Measurements from ENCODE around the gene MYPOP. TPM values are rescaled to one million over a fixed set of nuclear protein-coding genes. Genes with fewer than 3 reads are reported as not detected.

The MYPOP gene
- total and polyA plus RNA-seq, 9 of the 15 experiments (the other 6 are each of a cell fraction or from before 2014, with no cell fraction given): 0.32 to 7.6 (median 1.6) TPM

DNA sequence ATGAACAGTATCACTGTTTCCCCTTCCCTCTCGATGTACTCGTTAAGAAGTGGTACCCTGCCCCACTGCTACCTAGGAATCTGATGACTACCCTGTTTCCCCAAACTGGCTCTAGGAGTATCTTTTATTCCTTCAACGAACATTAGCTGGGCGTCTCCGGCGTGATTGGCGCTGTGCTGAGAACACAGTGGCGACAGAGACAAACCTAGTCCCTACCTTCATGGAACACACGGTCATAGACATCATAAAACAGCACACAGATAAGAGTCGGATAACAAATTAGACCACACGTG lies 40.2 kb downstream of the MYPOP start (continued):
- TF ChIP-seq SMAD2 (IDR thresholded peaks at IDR 0.05; ENCODE audit: low read depth, low read length) (no peak), KLF1 (tag; IDR thresholded peaks at IDR 0.05) (no peak), NFATC3 (IDR thresholded peaks at IDR 0.05) (0 out of 2 replicates have a peak, but pooled peaks have one; percentile 32), MECOM (CRISPR knock-in tag; IDR thresholded peaks at IDR 0.05) (no peak)

DNA sequence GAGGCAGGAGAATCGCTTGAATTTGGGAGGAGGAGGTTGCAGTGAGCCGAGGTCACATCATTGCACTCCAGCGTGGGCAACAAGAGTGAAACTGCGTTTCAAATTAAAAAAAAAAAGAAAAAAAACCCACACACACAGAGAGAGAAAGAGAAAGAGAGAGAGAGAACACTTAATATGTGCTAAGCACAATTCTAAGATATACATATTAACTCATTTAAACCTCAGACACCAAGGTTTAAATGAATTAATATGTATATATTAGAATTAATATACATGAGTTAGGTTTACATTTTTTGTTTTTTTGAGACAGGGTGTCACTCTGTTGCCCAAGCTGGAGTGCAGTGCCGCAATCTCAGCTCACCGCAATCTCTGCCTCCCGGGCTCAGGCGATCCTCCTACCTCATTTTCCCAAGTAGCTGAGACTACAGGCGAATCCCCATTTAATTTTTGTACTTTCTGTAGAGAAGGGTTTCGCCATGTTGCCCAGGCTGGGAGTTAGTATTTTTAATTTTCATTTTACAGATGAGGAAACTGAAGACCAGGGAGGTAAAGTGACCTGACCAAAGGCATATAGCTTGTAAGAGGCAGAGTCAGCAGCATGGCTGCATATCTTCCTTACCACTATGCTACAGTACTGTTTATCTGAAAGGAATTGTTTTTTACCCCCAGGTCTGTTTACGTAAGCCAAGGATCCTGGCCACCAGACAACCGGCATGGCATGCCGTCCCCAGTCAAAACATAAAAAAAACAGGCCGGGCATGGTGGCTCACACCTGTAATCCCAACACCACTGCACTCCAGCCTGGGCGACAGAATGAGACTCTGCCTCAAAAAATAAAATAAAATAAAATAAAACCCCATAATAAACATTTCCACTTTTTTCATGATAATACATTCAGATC lies 41.8 kb downstream of the MYPOP start:
- WGBS (ENCODE audit: insufficient coverage, low coverage, missing lambda C conversion rate): 91% methylated on average over 15 of the region's 15 CpGs
- no peak overlapping the region for H3K4me2 ChIP-seq (ENCODE audit: insufficient read depth, low read length)
- ChIA-PET CTCF (ENCODE audit: low intra/inter-chr PET ratio) (interaction anchor here (1.3 kb wide), 1 partner anchor 217 kb away, joined by 3 read pairs; no protein-coding TSS in a partner anchor), POLR2A (interaction anchor here (0.6 to 2.5 kb wide), 3 partner anchors 9 to 26 kb away, joined by 4 to 10 read pairs (median 4); no protein-coding TSS in a partner anchor)
- H3K9me3 ChIP-seq (replicated peaks; ENCODE audit: control insufficient read depth, insufficient read depth, low read depth, low read length): no peaks in the 10 kb centered on the region
- H3K36me3 ChIP-seq (ENCODE audit: control insufficient read depth, insufficient read depth, low read length): peaks cover 43% of the 10 kb centered on the region
- H3K9ac ChIP-seq (ENCODE audit: insufficient read depth in 1 of 2, low read depth in 2 of 2, low read length in 2 of 2): peak overlapping the region in 1 of 2 experiments; percentile 50; a peak in 1 of 4 replicates
- in situ Hi-C loops (cut with MboI) (no loop called here), intact Hi-C loops (cut with micrococcal nuclease) (no loop called here)
- no TSS peak for BruUV-seq (replicated peaks)
- peaks cover 12 to 31% of the 10 kb centered on the region in 2 experiments for H3K4me1 ChIP-seq (replicated peaks in 1 of 2; ENCODE audit: control insufficient read depth in 2 of 2, insufficient read depth in 2 of 2, low read length in 2 of 2)
- FAIRE-seq (no peak), ATAC-seq (no peak), DNase-seq (ENCODE audit: extremely low read depth in 1 of 4, low spot score in 3 of 4) (no peak)
- no peaks in the 10 kb centered on the region for H4K20me1 ChIP-seq (replicated peaks; ENCODE audit: control insufficient read depth, insufficient read depth, low read length)
- H3K9me1 ChIP-seq (ENCODE audit: control insufficient read depth, insufficient read depth, low read length): no peaks in the 10 kb centered on the region
- H3K27ac ChIP-seq (ENCODE audit: extremely low read depth, low read depth, low read length): no peak overlapping the region
- peaks cover 69% of the 10 kb centered on the region for H3K79me2 ChIP-seq (ENCODE audit: control insufficient read depth, insufficient read depth, low read length)
- peak in 1 of 2 experiments; percentile 17; a peak in 1 of 4 replicates for TF ChIP-seq KDM1A (IDR thresholded peaks at IDR 0.05)
- TF ChIP-seq ETV6 (IDR thresholded peaks at IDR 0.05; ENCODE audit: borderline replicate concordance in 1 of 2, low read depth in 2 of 2, low read length in 1 of 2): no peak
- no peak for TF ChIP-seq ETV6 (CRISPR knock-in tag; IDR thresholded peaks at IDR 0.05; ENCODE audit: borderline replicate concordance)
- no peaks in the 10 kb centered on the region for H3K27me3 ChIP-seq (ENCODE audit: control insufficient read depth in 2 of 2, insufficient read depth in 2 of 2, low read length in 2 of 2)
- H3K4me3 ChIP-seq: no peak overlapping the region
- no peak overlapping the region for H2AFZ ChIP-seq (ENCODE audit: low read depth, low read length)
